HG03139 (cell line): ENCODE measurements around the gene TFEB.

Experiments used
- ATAC-seq: cut with Tn5 transposase; IDR thresholded peaks from one replicate; pipeline ENCODE4 v1.9.1; 2021; ENCODE audit not compliant: unreplicated experiment

The TFEB gene

GRCh38 chr6:41641352-41641925, 94.0 kb downstream of the TFEB start:
- no peak for ATAC-seq

- ATAC-seq: no peak
Measured at GRCh38 chr6:41640426-41640825, 95.0 kb downstream of the TFEB start.

- ATAC-seq: no peak
Measured at GRCh38 chr6:41639809-41640371, 95.5 kb downstream of the TFEB start.

- ATAC-seq: no peak
Measured at GRCh38 chr6:41638935-41639808, 96.2 kb downstream of the TFEB start.

GRCh38 chr6:41638002-41638934, 97.1 kb downstream of the TFEB start, which contains the start of gene MDFI:
TSS of gene MDFI (plus strand) at chr6:41638468. CDS start at chr6:41638750, 282 bp downstream.
- ATAC-seq: no peak

GRCh38 chr6:41637194-41638001, 98.0 kb downstream of the TFEB start:
- ATAC-seq: no peak

GRCh38 chr6:41636833-41637193, 98.6 kb downstream of the TFEB start:
- no peak for ATAC-seq

DNA sequence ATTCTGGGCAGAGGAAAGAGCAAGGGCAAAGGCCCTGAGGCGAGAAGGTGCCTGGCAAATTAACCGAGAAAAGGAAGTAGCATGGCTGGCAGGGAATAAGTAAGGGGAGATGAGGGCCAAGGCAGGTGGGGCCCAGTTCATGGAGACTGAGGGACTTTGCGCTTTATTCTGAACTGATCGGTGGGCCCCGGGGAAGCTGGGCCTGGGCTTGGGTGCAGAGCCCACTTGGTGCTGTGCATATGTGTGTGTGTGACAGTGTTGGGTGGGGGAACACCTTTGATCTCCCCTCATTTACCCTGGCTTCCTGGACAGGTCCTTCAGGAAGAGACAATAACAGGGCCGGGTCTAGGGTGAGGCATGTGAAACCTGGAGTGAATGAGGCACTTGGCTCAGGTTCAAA, 100.0 kb downstream of the TFEB start:
- ATAC-seq: no peak

- ATAC-seq: no peak
Measured at GRCh38 chr6:41634657-41635056, 100.8 kb downstream of the TFEB start.
